NCI-H1092 treated with DMSO at 0.1 percent for 48 hours (cell line): Measurements from ENCODE around the gene PRKG1.

Source experiments
- DNase-seq: peaks from one replicate; lab custom pipeline; 2025; lab: John Stamatoyannopoulos, UW

The PRKG1 gene

DNA sequence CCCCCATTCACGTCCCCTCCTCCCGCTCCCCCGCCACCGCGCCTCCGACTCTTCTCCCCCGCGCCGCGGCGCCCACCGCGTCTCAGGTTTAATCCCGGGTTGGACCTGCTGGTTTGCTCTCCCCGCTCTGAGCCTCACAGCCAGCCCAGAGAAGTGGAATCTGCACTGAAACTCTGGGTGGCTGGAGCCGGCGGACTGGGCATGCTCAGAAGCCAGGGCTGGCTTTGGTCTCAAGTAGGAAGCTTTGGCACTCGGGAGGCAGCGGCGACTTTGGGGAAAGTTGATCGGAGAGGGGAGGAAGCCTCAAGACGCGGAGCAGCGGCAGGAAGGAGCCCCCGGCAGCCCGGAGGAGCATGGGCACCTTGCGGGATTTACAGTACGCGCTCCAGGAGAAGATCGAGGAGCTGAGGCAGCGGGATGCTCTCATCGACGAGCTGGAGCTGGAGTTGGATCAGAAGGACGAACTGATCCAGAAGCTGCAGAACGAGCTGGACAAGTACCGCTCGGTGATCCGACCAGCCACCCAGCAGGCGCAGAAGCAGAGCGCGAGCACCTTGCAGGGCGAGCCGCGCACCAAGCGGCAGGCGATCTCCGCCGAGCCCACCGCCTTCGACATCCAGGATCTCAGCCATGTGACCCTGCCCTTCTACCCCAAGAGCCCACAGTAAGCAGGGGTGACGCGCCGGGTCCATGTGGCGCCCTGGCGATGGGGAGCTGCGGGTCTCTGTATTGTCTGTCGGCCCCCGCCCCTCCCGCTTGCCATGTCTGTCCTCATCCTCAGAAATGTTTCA is at the start of gene PRKG1:
Gene PRKG1 (plus strand): TSS at position 250 of the 791 bp plus-strand sequence.
- no peak for DNase-seq

DNA sequence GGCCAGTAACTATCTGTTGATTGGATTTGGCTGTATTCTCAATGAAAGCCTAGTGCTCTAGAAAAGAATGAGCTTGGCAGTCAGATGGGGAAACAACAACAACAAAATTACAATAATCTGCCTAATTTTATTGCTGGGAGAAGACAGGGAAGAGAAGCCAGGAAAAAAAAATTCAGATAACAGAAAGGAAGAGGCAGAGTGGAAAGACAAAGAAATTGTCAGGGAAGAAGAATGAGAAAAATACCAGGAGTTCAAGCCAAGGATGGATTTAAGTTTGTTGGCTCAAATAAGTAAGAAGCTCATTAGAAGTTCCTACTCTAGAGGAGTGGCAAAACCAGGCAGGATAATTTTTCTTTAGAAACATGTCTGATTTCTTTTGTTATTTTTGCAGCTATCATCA is 45.9 kb upstream of the PRKG1 start:
- no peak for DNase-seq

DNA sequence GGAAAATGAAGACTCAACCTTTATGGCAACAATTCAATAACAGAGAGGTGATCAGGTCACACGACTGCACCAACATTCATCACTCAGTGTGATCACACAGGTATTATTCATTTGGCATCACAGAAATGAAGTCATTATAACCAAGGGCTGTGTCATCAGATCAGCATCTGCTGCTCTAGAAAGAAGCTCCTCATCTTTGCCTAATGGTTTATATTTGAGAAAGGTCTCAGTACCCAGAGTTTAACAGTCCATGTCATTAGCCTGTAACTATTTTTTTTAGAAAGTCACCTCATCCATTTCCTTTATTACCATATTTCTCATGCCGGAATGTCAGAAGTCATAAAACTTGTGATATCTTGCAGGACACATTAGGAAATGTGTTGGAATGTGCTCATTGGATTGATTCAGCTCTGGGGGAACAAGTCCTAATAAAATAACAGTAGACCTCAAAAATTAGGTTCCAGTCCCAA is 45.1 kb upstream of the PRKG1 start:
- no peak for DNase-seq

DNA sequence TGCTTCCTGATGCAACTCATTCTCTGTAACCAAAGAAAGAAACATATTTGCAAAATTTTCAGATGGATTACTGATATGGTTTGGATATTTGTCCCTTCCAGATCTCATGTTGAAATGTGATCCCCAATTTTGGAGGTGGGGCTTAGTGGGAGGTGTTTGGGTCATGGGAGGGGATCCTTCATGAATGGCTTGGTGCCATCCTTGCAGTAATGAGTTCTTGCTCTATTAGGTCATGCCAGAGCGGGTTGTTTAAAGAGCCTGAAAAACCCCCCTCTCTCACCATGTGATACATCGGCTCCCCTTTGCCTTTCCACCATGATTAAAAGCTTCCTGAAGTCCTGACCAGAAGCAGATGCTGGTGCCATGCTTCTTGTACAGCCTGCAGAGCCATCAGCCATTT is 43.8 kb upstream of the PRKG1 start:
- DNase-seq = no peak

DNA sequence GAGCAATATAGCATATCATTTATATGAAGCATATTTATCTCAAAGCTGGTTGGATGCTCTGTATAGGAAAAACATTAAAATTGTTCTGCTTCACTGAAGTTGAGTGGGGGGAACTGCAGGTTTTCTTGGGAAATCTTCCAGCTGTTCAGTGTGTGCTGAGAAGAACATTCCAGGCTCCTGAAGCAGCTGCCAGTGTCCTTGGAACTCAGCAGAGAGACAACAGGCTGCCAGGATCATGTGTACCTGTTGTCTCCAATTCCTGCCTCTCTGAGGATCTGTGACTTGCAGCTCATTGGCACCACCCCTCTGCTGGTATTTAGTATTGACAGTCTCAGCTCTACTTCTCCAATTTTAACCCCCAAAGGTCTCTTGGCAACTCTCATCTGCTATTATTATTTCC is 42.3 kb upstream of the PRKG1 start:
- no peak for DNase-seq

DNA sequence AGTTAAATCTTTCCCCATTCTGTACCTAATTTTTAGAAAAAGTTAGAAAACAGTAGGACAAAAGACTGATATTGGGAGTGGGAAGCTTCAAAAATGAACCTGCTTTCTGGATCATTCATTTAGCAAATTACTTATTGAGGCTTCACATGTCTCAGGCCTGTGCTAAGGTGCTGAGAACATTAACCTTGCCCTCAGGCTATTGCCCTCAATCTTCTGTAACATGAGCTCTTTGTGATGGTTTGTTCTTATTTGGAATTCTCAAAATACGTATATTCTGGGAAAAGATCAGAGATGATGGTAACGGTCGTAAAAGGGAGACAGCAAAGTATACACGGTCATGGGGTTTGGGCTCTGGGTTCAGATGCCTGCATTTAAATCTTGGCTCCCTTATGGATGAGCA is 39.5 kb upstream of the PRKG1 start:
- DNase-seq = no peak

DNA sequence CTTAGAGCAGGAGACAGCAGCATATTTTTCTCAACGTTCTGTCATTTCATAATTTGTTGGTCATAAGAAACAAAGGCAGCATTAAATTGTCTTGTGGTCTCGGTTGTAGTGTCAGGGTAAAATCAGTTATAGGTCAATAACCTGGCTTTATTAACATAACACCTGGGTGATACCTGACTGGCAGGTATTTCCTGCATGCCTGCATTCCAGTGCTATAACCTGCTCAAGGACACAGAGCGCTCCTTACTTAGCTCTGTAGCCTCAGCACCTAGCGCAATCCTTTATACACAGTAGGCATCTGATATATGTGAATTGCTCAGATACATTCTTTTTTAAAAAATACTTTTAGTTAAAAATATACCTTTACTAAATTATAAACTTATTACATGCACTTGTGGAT is 38.9 kb upstream of the PRKG1 start:
- DNase-seq = no peak

DNA sequence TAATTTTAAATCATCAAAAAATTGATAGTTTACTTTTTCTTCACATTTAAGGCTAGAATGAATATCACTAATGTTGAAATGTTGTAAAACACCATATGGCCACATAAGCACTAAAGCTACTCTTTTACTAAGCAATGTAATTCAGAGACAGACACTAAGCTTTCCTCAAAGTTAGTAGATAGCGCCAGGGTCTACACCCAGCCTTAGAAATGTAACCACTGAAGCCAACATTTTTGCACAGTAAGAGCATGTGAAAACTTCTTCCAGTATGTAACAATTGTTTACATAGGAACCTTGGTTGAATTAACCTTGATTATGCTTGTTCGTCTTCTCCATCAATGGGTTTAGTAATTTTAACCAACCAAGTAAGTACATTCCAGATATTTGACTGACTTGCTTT is 28.4 kb upstream of the PRKG1 start:
- no peak for DNase-seq

DNA sequence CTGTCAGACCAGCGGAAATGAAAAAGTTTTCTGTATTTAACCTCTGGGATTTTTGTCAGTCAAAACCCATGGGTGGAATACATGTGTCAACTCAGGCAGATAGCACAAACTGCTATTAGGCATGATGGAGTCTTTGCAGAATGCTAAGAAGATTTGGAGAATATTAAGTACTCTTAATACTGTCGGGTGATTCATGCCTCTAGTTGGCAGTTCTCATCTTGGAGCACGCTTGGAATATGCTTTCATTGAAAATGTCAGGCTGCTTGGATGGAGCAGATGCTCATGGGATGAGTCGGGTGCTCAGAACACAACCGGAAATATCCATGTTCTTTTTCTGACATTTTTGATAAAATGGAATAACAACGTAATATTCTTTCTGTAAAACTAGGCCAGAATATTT is 27.6 kb upstream of the PRKG1 start:
- no peak for DNase-seq

DNA sequence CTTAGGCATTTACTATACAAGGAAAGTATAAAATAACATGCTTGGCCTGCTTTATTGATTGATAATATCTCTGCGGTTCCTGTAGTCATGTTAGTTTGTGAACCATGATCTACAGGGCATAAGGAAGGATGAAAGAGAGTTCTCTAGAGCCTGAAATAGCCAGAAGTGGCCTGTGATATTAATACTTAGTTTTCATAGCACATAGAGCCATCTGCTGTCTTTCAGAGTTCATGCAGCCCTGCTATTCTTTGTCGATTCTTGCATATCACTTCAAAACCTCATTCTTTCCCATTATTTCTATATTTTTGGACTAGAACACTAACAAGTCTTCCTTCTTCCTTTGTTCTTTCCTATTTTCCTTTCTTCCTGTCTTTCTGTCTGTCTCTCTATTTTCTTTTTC is 26.4 kb upstream of the PRKG1 start:
- no peak for DNase-seq

DNA sequence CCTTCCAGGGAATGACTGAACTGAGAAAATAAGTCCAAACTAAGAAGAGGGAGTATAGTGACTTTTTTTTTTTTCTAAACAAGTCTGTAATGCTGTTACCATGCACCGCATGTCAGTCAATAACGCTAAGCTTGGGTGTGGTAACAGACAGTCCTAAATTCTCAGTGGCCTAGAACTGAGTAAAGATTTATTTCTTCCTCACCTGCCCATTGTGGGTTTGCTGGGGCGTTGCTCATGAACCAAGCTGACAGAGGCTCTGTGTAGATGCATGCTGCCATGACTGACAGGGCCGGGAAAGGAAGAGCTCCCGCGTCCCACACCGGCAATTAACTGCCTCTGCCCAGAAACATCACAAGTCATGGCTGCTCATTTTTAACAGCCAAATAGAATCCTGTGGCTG is 25.5 kb upstream of the PRKG1 start:
- DNase-seq = no peak

DNA sequence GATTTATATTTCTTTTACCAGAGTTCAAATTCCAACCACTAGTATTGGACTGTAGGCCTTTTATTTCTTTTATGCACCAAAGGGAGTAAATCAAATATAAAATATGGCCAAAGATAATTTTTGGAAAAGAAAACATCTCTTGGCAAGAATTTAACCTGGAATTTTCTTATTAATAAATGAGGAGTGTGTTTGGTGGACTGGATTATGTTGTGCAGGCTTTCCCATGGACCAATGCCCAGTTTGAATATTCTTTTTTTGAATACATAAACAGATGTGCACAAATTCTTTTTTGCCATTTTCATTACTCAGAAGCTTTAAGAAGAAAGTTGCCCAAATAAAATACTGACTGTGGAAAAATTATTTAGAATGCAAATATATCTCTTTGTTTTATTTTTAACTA is 22.1 kb upstream of the PRKG1 start:
- no peak for DNase-seq

DNA sequence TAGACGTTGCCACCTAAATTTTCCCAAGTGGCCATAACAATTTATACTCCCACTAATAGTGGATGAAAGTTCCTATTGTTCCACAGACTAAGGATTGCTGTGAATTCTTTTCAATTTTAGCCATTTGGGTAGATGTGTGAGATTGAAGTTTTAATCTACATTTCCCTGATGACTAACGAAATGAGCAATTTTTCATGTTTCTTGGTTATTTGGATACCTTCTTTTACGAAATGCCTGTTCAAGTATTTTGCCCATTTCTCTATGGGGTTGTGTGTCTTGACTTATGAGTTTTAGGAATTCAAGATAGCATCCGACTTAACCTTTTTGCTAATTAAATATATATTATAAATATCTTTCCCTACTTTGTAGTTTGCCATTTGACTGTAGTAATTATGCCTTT is 16.4 kb upstream of the PRKG1 start:
- DNase-seq = no peak

DNA sequence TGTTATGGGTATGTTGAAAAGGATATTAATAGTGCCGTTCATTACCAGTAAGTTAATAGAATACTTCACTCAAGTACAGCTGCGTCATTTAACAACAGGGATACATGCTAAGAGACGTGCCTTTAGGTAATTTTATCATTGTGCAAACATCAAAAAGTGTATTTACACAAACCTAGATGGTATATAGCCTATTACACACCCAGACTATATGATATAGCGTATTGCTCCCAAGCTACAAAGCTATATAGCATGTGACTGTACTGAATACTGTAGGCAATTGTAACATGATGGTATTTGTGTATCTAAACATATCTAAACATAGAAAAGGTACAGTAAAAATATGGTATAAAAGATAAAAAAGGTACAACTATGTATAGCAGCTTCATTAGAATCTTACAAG is 11.1 kb upstream of the PRKG1 start:
- no peak for DNase-seq

DNA sequence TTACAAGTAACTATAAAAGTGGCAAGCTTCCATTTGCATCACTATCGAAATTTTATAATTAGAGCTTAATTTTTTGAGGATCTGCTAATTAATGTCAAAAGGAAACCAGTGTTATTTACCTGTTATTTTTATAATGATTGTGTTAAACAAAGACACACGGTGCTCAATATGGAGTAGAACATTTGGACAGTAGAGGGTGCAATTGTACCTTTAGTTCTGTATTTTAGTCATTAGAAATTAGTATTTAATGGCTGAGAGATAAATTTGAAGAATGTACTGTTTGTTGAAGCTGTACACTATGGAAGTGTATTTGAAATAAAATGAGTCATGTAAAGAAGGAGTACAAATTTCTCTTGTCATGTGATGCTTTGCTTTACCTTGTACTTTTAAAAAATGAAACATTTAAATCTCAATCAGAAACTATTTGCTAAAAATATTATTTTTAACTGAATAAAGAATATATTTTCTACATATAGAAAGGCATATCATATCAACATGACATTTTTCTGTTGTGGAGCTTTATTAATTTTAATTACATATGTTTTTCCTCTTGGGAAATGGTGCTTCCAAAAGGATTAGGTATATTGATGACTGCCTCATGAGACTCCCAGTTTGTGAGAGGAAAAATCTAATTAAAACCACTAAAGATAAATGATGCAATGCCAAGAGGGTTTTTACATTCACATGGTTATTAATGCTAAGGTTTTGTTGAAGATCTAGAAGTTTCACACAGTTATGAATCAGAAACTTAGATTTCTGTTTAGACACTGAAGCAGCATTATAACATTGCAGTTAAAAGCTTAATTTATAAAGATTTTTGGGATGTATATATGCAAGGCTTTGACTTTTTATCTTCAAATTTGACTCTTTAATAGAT is 10.4 kb upstream of the PRKG1 start:
- DNase-seq = no peak

DNA sequence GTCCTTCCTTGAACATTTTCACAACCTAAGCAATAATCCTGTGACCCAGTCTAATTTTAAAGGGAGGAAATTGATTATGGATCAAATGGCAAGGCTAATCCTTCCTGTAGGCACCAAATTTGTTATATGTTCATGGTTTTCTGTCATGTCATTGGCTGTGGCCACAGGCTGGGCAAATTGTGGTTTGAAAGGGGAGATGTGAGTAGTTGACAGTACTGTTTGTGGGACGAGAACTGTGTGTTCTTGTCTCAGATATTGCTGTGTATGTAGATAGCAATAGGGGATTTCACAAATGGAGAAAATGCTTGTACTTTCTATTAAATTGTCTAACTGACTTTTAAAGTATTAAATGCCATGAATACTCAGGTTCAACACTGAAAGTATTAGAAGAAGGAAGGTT is 8.1 kb upstream of the PRKG1 start:
- DNase-seq = no peak

DNA sequence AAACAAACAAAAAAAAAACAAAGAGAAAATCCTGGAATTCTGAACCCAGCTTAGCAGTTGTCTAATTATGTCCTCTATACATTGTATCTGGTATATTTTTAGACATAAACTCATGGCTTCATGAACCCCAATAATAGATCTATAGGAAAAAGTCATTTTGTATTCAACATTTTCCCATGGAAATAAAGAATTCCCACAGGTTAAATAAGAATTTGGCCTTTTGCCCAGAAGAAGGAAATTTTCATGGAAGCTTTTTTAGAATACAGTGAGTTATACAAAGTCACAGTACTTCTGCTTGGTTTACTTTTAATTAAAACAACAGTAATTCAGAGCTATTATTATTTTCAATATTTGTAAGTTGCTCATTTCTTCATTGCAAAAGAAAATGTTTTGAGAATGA is 2.1 kb upstream of the PRKG1 start:
- DNase-seq = no peak

DNA sequence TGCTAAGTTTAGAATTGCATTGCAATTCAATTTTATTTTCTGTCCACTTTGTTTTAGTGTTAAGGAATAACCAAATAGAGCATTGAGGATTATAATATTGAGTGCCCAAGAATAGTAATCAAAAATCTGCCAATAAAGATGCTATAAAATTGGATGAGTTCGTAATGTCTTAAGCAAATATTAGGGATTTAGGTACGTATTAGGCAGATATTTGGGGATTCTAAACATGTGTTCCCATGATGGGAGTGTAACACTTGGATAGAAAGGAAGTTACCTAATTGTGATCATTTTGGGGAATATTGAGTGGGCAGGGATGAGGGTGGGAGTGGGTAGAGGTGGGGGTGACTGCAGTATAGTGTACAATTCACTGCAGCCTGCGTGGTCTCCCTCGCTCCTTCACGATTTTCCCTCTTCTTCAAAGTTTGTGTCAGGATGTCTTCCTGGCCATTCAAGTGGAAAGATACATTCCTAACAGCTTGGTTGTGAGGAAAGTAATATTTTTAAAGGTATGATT is 1.3 kb upstream of the PRKG1 start:
- no peak for DNase-seq

DNA sequence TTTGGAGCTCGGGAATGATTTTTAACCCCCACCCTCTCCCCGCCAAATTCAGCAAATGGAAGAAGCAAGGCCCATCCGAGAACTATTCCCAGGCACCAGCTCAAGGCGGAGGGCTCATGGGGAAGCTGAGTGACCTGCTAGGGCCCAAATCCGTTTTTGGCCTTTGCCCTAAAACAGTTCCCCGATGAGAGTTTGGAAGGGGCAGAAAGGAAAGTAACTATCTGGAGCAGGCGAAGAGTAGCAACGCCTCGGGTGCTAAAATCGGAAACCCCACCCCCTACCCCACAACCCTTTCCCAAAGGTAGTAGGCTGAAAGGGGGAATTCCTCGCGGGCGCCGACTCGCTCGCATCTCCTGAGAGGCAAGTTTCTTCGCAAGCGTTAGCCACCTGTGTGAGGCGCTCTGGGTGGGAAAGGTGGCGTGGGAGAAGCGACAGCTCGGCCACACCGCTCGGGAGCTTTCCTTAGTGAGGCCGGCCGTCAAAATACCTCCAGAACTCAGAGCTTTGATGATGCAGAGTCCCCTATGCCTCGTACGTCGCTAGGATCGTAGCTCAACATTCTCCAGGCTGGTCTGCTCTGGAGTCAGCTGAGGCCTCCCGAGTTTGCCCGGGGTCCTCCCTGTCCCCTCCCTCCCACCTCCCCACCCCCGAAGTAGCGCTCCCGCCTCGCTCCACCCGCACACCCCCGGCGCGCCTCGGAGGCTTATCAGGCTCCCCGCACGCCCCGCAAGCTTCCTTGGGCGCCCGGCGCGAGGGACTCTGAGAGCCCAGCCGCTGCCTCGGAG is 642 bp upstream of the PRKG1 start:
- DNase-seq = no peak

DNA sequence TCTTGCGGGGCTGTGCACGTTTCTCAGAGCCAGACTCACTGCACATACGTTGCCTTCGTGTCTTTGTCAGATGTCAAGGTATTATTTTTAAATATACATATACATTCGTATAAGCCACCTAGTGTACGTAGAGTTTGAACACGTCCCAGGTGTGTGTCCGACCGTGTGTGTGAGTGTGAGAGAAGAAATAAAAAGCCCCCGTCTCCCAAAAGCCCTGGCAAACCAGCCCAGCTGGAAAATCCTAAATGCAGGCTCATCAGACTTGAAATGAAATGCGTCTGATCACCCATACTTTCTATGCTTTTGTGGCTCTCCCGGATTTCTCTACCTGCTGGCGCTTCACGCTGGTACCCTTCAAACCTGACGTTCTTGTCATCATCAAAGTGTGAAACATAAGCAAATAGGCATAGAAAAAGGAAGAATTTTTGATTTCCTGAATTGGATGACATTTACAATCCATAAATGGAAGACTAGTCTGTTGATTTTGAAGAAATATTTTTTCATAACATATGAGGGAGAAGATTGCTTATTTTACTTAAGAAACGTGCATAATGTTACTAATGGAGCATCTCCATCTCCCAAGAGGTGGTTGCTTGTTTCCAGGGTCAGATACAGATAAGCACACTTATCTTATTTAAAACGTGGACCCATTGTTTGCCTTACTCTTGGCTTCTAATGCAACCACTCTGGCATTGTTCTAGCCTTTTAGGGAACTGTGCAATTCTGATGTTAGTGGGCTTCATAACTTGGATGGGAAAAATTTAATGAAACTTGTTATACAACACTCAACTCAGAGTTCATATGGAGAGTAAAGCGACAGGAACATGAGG is 971 bp downstream of the PRKG1 start:
- no peak for DNase-seq

DNA sequence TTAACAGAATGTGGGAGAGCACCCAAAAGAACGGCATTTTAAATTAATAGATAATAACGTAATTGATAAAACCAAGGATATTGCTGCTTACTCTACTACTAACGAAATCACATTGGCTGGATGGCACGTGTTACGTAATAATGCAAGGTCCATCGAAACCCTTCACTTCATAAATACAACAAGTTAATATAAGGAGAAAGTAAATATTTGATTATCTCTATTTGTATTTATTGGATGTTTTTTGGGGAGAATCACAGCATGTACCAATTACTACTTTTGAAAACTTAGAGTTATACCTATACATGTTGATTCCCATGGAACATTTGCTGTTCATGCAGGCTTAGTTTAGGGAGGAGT is 1.6 kb downstream of the PRKG1 start:
- DNase-seq = no peak
